T-helper 17 cell (primary cell): ENCODE results near the gene IDUA. TPM values are rescaled to one million over a fixed set of nuclear protein-coding genes. Genes with fewer than 3 reads are reported as not detected.

Experiments used
- ATAC-seq: fragments of 150-1000 bp; cut with Tn5 transposase; 2 replicates; pipeline ENCODE4 v1.10.0; 2021; ENCODE audit warnings: mild to moderate bottlenecking, moderate library complexity
- DNase-seq, 3 donors: peaks; one replicate each; pipeline versions ENCODE4 v3.0.0 to v3.0.0-alpha.2; 2020 to 2021
- H3K9me3 ChIP-seq: one replicate; pipeline ENCODE4 v1.7.0; 2013; ENCODE audit warnings: low read length, mild to moderate bottlenecking; ENCODE audit not compliant: control insufficient read depth, poor library complexity, severe bottlenecking
- H3K27ac Mint-ChIP-seq: one replicate; pipeline ENCODE4 v1.8.0; 2022; ENCODE audit warnings: mild to moderate bottlenecking, moderate library complexity, mixed read lengths
- H3K27me3 Mint-ChIP-seq: one replicate; pipeline ENCODE4 v1.8.0; 2022; ENCODE audit warnings: mixed read lengths
- H3K36me3 Mint-ChIP-seq: one replicate; pipeline ENCODE4 v1.8.0; 2022; ENCODE audit warnings: low read depth, mixed read lengths
- H3K4me1 Mint-ChIP-seq: one replicate; pipeline ENCODE4 v1.8.0; 2022; ENCODE audit warnings: mild to moderate bottlenecking, mixed read lengths
- H3K4me3 Mint-ChIP-seq: one replicate; pipeline ENCODE4 v1.8.0; 2022; ENCODE audit warnings: mild to moderate bottlenecking, moderate library complexity, mixed read lengths
- total RNA-seq, 4 donors: library from RNA in 2 of 4; stranded (reverse) in 2 of 4; gene quantifications; one replicate each; pipeline ENCODE4 v1.2.3 and lab custom pipeline; 2022 to 2026

Gene IDUA
- total RNA-seq, 2 donors from 2014 or later, result 56.9 to 58.6 TPM

GRCh38 chr4:1000686-1001260 is 13.9 kb downstream of the IDUA start:
- Mint-ChIP-seq H3K4me3 (no peak overlapping the region), H3K27me3 (peaks cover 32% of the 10 kb centered on the region), H3K27ac (no peak overlapping the region), H3K36me3 (peaks cover 2% of the 10 kb centered on the region), H3K4me1 (peaks cover 7% of the 10 kb centered on the region)
- peak in 1 of 3 donors; percentile 8 for DNase-seq
- no peaks in the 10 kb centered on the region for H3K9me3 ChIP-seq
- no peak for ATAC-seq

- no peaks in the 10 kb centered on the region for H3K9me3 ChIP-seq
- DNase-seq (no peak), ATAC-seq (no peak)
- no peak overlapping the region for H3K4me3 Mint-ChIP-seq
- H3K27ac Mint-ChIP-seq, result no peak overlapping the region
- H3K27me3 Mint-ChIP-seq, result peaks cover 35% of the 10 kb centered on the region
- peaks cover 5% of the 10 kb centered on the region for H3K36me3 Mint-ChIP-seq
- H3K4me1 Mint-ChIP-seq, result peaks cover 7% of the 10 kb centered on the region
Measured at GRCh38 chr4:1001561-1002130, 14.8 kb downstream of the IDUA start.

GRCh38 chr4:1002131-1002630 is 15.3 kb downstream of the IDUA start:
- H3K36me3 Mint-ChIP-seq, result peaks cover 5% of the 10 kb centered on the region
- no peaks in the 10 kb centered on the region for H3K9me3 ChIP-seq
- H3K27me3 Mint-ChIP-seq, result peaks cover 34% of the 10 kb centered on the region
- H3K4me3 Mint-ChIP-seq, result peak overlapping the region; percentile 33
- H3K27ac Mint-ChIP-seq, result no peak overlapping the region
- ATAC-seq (no peak), DNase-seq (no peak)
- H3K4me1 Mint-ChIP-seq, result peaks cover 7% of the 10 kb centered on the region

- no peak overlapping the region for H3K27ac Mint-ChIP-seq
- H3K9me3 ChIP-seq, result no peaks in the 10 kb centered on the region
- peaks cover 7% of the 10 kb centered on the region for H3K4me1 Mint-ChIP-seq
- no peak for DNase-seq
- no peak overlapping the region for H3K4me3 Mint-ChIP-seq
- peaks cover 38% of the 10 kb centered on the region for H3K27me3 Mint-ChIP-seq
- no peak for ATAC-seq
- peaks cover 5% of the 10 kb centered on the region for H3K36me3 Mint-ChIP-seq
Measured at GRCh38 chr4:1002631-1003251, 15.9 kb downstream of the IDUA start.

- DNase-seq (no peak), ATAC-seq (no peak)
- peaks cover 39% of the 10 kb centered on the region for H3K27me3 Mint-ChIP-seq
- H3K4me1 Mint-ChIP-seq, result peaks cover 6% of the 10 kb centered on the region
- H3K27ac Mint-ChIP-seq, result no peak overlapping the region
- H3K9me3 ChIP-seq, result no peaks in the 10 kb centered on the region
- H3K4me3 Mint-ChIP-seq, result no peak overlapping the region
- H3K36me3 Mint-ChIP-seq, result peaks cover 5% of the 10 kb centered on the region
Measured at GRCh38 chr4:1003271-1004070, 16.6 kb downstream of the IDUA start.

- no peaks in the 10 kb centered on the region for H3K9me3 ChIP-seq
- peaks cover 41% of the 10 kb centered on the region for H3K27me3 Mint-ChIP-seq
- H3K36me3 Mint-ChIP-seq, result peaks cover 5% of the 10 kb centered on the region
- no peak overlapping the region for H3K4me3 Mint-ChIP-seq
- ATAC-seq, result no peak
- H3K27ac Mint-ChIP-seq, result no peak overlapping the region
- H3K4me1 Mint-ChIP-seq, result peaks cover 4% of the 10 kb centered on the region
- no peak for DNase-seq
Measured at GRCh38 chr4:1004071-1004418, 17.2 kb downstream of the IDUA start.

- ATAC-seq, result no peak
- Mint-ChIP-seq H3K27ac (no peak overlapping the region), H3K27me3 (peaks cover 34% of the 10 kb centered on the region), H3K36me3 (peaks cover 2% of the 10 kb centered on the region), H3K4me3 (peak overlapping the region; percentile 25), H3K4me1 (peaks cover 3% of the 10 kb centered on the region)
- no peaks in the 10 kb centered on the region for H3K9me3 ChIP-seq
- DNase-seq, result no peak
Measured at GRCh38 chr4:1004557-1005485, 18.0 kb downstream of the IDUA start.

- Mint-ChIP-seq H3K4me1 (peaks cover 8% of the 10 kb centered on the region), H3K27ac (no peak overlapping the region), H3K4me3 (no peak overlapping the region), H3K27me3 (peaks cover 34% of the 10 kb centered on the region), H3K36me3 (peaks cover 2% of the 10 kb centered on the region)
- DNase-seq (no peak), ATAC-seq (no peak)
- H3K9me3 ChIP-seq, result no peaks in the 10 kb centered on the region
Measured at GRCh38 chr4:1006856-1007255, 20.0 kb downstream of the IDUA start.

- peak overlapping the region; percentile 87 for H3K4me3 Mint-ChIP-seq
- DNase-seq (peak in 2 of 3 donors; percentile 27 to 32), ATAC-seq (no peak)
- peaks cover 2% of the 10 kb centered on the region for H3K36me3 Mint-ChIP-seq
- peaks cover 8% of the 10 kb centered on the region for H3K4me1 Mint-ChIP-seq
- peaks cover 34% of the 10 kb centered on the region for H3K27me3 Mint-ChIP-seq
- no peaks in the 10 kb centered on the region for H3K9me3 ChIP-seq
- no peak overlapping the region for H3K27ac Mint-ChIP-seq
Measured at GRCh38 chr4:1008840-1009541, 22.1 kb downstream of the IDUA start.

- H3K9me3 ChIP-seq, result no peaks in the 10 kb centered on the region
- ATAC-seq (peak; percentile 55), DNase-seq (peak; percentile 59 to 78 (median 70))
- Mint-ChIP-seq H3K27ac (peak overlapping the region; percentile 86), H3K4me1 (peaks cover 8% of the 10 kb centered on the region), H3K36me3 (peaks cover 2% of the 10 kb centered on the region), H3K4me3 (peak overlapping the region; percentile 96), H3K27me3 (peaks cover 29% of the 10 kb centered on the region)
Measured at GRCh38 chr4:1009542-1010394, 22.9 kb downstream of the IDUA start.

GRCh38 chr4:1010395-1011021 is 23.7 kb downstream of the IDUA start:
- DNase-seq (peak; percentile 42 to 57 (median 44)), ATAC-seq (peak; percentile 38)
- H3K27me3 Mint-ChIP-seq, result peaks cover 27% of the 10 kb centered on the region
- H3K27ac Mint-ChIP-seq, result peak overlapping the region; percentile 86
- no peaks in the 10 kb centered on the region for H3K9me3 ChIP-seq
- peak overlapping the region; percentile 96 for H3K4me3 Mint-ChIP-seq
- peaks cover 2% of the 10 kb centered on the region for H3K36me3 Mint-ChIP-seq
- H3K4me1 Mint-ChIP-seq, result peaks cover 8% of the 10 kb centered on the region
